ENCODE data around the gene RRBP1. TPM values are rescaled to one million over a fixed set of nuclear protein-coding genes. Genes with fewer than 3 reads are reported as not detected.
A peak's percentile ranks its signal among the peaks of the same experiment; 100 is the strongest.

RRBP1 gene
- total RNA-seq, 1 donor from 2014 or later = 73.1 TPM

GRCh38 chr20:17683218-17684076 is 1.4 kb upstream of the RRBP1 start:
- no peak for DNase-seq (ENCODE audit: low read depth)
- TF ChIP-seq CTCF (conservative IDR thresholded peaks at IDR 0.05; ENCODE audit: low read depth, low read length) = no peak
- H3K4me3 ChIP-seq (ENCODE audit: low read depth, low read length) = peak overlapping the region; percentile 64

GRCh38 chr20:17682889-17683198 is 802 bp upstream of the RRBP1 start:
- no peak for TF ChIP-seq CTCF (conservative IDR thresholded peaks at IDR 0.05; ENCODE audit: low read depth, low read length)
- H3K4me3 ChIP-seq (ENCODE audit: low read depth, low read length) = peak overlapping the region; percentile 64
- no peak for DNase-seq (ENCODE audit: low read depth)

GRCh38 chr20:17681726-17682102 is 328 bp downstream of the RRBP1 start:
- no peak for TF ChIP-seq CTCF (conservative IDR thresholded peaks at IDR 0.05; ENCODE audit: low read depth, low read length)
- H3K4me3 ChIP-seq (ENCODE audit: low read depth, low read length) = peak overlapping the region; percentile 67
- DNase-seq (ENCODE audit: low read depth) = no peak

DNA sequence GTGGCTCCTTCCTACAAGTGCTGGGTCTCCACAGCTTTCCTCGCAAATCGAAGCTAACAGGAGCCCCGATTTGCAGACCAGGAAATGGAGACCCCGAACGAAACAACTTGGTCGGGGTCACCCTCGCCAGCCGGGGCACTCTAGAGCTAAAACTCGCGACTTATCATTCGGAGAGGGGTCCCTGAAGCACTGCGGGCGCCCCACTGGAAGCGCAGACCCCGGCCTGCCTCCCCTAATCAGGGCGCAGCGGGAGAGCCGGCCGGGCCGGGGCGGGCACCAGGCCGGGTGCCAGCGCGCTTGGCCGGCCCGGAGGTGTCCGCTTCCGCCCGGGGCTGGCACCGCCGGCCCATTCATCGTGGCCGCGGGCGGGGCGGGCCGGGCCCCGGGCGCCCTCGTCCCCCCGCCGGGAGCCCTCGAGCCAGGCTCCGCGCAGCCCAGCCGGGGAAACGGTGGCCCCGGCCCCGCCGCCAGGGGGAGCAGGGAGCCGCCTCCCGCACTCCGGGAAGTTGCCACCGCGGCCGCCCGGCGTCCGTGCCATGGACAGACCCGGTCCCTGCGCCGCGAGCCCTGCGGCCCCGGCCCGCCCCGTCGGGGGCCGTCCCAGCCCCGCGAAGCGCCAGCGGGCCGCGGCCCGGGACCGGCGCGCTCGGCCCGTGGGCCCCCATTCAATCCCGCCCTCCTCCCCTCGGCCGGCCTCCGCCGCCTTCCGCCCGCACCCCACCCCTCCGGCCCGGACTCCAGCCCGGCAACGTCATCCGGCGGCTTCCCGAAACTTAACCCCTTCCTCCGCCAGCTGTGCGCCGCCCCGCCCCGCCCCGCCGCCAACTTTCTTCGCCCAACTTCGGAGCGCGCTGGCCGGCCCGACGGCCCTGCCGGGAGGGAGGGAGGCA is 961 bp downstream of the RRBP1 start:
- TF ChIP-seq CTCF (conservative IDR thresholded peaks at IDR 0.05; ENCODE audit: low read depth, low read length) = peak; percentile 54
- peak overlapping the region; percentile 67 for H3K4me3 ChIP-seq (ENCODE audit: low read depth, low read length)
- no peak for DNase-seq (ENCODE audit: low read depth)

DNA sequence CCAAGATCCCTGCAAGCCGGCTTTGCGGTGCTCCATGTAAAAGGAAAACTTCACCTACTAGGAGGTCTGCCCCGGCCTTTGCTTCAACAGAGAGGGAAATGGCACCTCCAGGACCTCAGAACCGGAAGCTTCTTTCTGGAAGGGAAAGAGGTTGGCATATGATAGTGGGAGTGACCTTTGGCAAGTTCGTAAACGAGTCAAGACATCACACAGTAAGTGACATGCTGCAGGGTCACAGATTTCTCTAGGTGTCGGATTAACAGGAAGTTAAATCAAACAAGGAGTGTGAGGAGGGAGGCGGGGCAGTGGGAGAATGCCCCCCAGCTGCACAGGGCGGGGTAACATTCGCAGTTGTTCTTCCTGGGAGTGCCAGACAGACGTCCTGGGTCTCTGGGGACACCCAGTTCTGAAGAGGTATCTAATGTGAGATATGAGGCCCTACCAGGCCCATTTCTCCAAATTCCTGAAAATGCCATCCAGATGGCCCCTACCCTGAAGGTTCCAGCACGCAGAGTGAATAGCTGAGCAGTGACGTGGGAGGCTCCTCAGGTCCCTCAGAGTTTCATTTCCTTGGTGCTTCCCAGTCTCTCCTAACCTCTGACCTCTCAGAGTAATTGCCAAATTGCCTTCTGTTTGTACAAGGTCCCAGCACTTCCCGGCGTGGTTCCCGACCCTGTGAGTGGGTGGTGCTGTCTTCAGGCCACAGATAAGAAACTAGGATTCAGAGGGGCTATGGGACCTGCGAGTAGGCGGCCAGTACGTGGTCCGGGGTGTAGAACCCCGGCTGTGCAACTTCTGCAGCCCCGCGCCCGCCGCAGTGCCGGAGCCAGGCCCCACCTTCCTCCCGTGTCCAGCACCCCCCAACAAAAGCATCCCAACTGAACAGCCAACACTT is 1.9 kb downstream of the RRBP1 start:
- peak overlapping the region; percentile 67 for H3K4me3 ChIP-seq (ENCODE audit: low read depth, low read length)
- TF ChIP-seq CTCF (conservative IDR thresholded peaks at IDR 0.05; ENCODE audit: low read depth, low read length) = no peak
- peak; percentile 42 for DNase-seq (ENCODE audit: low read depth)

- no peak overlapping the region for H3K4me3 ChIP-seq (ENCODE audit: low read depth, low read length)
- no peak for TF ChIP-seq CTCF (conservative IDR thresholded peaks at IDR 0.05; ENCODE audit: low read depth, low read length)
- no peak for DNase-seq (ENCODE audit: low read depth)
Measured at GRCh38 chr20:17678886-17679285, 3.2 kb downstream of the RRBP1 start.

All from epithelial cell of proximal tubule (primary cell).